Activated B cell treated with CpG ODN at 0.5 μM for 24 hours (primary cell): Measurements from ENCODE around the gene SS18L1. TPM values are rescaled to one million over a fixed set of nuclear protein-coding genes. Genes with fewer than 3 reads are reported as not detected.
A peak's percentile ranks its signal among the peaks of the same experiment; 100 is the strongest.

Source experiments
- ATAC-seq: fragments of 200-7000 bp; cut with Tn5 transposase; one replicate; pipeline ENCODE4 v1.10.0; 2021; ENCODE audit warnings: low read depth, mild to moderate bottlenecking, moderate library complexity
- CTCF ChIA-PET: fragments of 350-600 bp; sonication (Branson Sonifier 250); formaldehyde crosslinking; loops from one replicate; lab custom pipeline; 2021; ENCODE audit warnings: antibody characterized with exemption; lab: Charles Lee
- POLR2A ChIA-PET: fragments of 350-600 bp; sonication (Branson Sonifier 250); formaldehyde crosslinking; loops from one replicate; lab custom pipeline; 2021; ENCODE audit warnings: antibody characterized with exemption; lab: Charles Lee
- DNase-seq: peaks from one replicate; pipeline ENCODE4 v3.0.0; 2022
- H3K27ac Mint-ChIP-seq: one replicate; pipeline ENCODE4 v1.8.0; 2020; ENCODE audit warnings: mixed read lengths
- H3K27me3 Mint-ChIP-seq: one replicate; pipeline ENCODE4 v1.8.0; 2021; ENCODE audit warnings: mixed read lengths
- H3K36me3 Mint-ChIP-seq: one replicate; pipeline ENCODE4 v1.8.0; 2021; ENCODE audit warnings: low read depth, mixed read lengths
- H3K4me1 Mint-ChIP-seq: one replicate; pipeline ENCODE4 v1.8.0; 2021; ENCODE audit warnings: mixed read lengths
- H3K4me3 Mint-ChIP-seq: one replicate; pipeline ENCODE4 v1.8.0; 2020; ENCODE audit warnings: mild to moderate bottlenecking, mixed read lengths
- H3K9me3 Mint-ChIP-seq: one replicate; pipeline ENCODE4 v1.8.0; 2020; ENCODE audit warnings: mixed read lengths
- intact Hi-C: fragments of 100-400 bp; cut with micrococcal nuclease; formaldehyde crosslinking; loops from one replicate; pipeline ENCODE4 v1.15.1; 2024
- total RNA-seq: library from RNA; stranded (reverse); gene quantifications from 2 replicates; pipeline ENCODE4 v1.2.3, GENCODE V29; 2022
- TF ChIP-seq, protein P1 (sequence below): fragments of 200-600 bp; IDR thresholded peaks from one replicate; pipeline ENCODE4 v1.8.0; 2022; ENCODE audit warnings: antibody characterized with exemption, mild to moderate bottlenecking

SS18L1 gene
- total RNA-seq, 1 donor from 2014 or later, result 9.0 TPM

- Mint-ChIP-seq H3K4me3 (no peak overlapping the region), H3K36me3 (peaks cover 93% of the 10 kb centered on the region)
These were observed 13.6 kb upstream of the SS18L1 start for GRCh38 chr20:62129731-62130531.

GRCh38 chr20:62131560-62132320 lies 11.8 kb upstream of the SS18L1 start:
- DNase-seq (no peak), ATAC-seq (no peak)
- Mint-ChIP-seq H3K4me3 (no peak overlapping the region), H3K27me3 (no peaks in the 10 kb centered on the region), H3K27ac (peak overlapping the region; percentile 46), H3K9me3 (no peaks in the 10 kb centered on the region), H3K36me3 (peaks cover 93% of the 10 kb centered on the region), H3K4me1 (peaks cover 26% of the 10 kb centered on the region)
- ChIA-PET CTCF (interaction anchor here (1.0 kb wide), 1 partner anchor 104 kb away, joined by 3 read pairs; no protein-coding TSS in a partner anchor), POLR2A (interaction anchor here (1.0 kb wide), 1 partner anchor 8 kb away, joined by 3 read pairs; no protein-coding TSS in a partner anchor)
- TF ChIP-seq, protein P1, sequence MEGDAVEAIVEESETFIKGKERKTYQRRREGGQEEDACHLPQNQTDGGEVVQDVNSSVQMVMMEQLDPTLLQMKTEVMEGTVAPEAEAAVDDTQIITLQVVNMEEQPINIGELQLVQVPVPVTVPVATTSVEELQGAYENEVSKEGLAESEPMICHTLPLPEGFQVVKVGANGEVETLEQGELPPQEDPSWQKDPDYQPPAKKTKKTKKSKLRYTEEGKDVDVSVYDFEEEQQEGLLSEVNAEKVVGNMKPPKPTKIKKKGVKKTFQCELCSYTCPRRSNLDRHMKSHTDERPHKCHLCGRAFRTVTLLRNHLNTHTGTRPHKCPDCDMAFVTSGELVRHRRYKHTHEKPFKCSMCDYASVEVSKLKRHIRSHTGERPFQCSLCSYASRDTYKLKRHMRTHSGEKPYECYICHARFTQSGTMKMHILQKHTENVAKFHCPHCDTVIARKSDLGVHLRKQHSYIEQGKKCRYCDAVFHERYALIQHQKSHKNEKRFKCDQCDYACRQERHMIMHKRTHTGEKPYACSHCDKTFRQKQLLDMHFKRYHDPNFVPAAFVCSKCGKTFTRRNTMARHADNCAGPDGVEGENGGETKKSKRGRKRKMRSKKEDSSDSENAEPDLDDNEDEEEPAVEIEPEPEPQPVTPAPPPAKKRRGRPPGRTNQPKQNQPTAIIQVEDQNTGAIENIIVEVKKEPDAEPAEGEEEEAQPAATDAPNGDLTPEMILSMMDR, result no peak
- intact Hi-C loops, result no loop called here

More at GRCh38 chr20:62129731-62130531, 13.6 kb upstream of the SS18L1 start:
- H3K27me3 Mint-ChIP-seq, result no peaks in the 10 kb centered on the region
- ATAC-seq (peak; percentile 28), DNase-seq (no peak)
- no peaks in the 10 kb centered on the region for H3K9me3 Mint-ChIP-seq
- H3K27ac Mint-ChIP-seq, result no peak overlapping the region
- peaks cover 26% of the 10 kb centered on the region for H3K4me1 Mint-ChIP-seq
- TF ChIP-seq, protein P1, result no peak
- CTCF ChIA-PET, result interaction anchor here (1.0 kb wide), 1 partner anchor 119 kb away, joined by 3 read pairs; no protein-coding TSS in a partner anchor
- intact Hi-C loops, result no loop called here
- POLR2A ChIA-PET, result interaction anchor here (0.6 to 1.3 kb wide), 3 partner anchors 34 to 1854 kb away, joined by 4 to 5 read pairs (median 4); partner anchors contain the start of gene TAF4

GRCh38 chr20:62132421-62132820 lies 11.1 kb upstream of the SS18L1 start:
- H3K4me1 Mint-ChIP-seq, result peaks cover 28% of the 10 kb centered on the region
- H3K27ac Mint-ChIP-seq, result peak overlapping the region; percentile 46
- H3K27me3 Mint-ChIP-seq, result no peaks in the 10 kb centered on the region
- H3K36me3 Mint-ChIP-seq, result peaks cover 93% of the 10 kb centered on the region
- DNase-seq, result no peak
- no peak overlapping the region for H3K4me3 Mint-ChIP-seq
- intact Hi-C loops, result no loop called here
- ChIA-PET CTCF (interaction anchor here (1.0 kb wide), 1 partner anchor 103 kb away, joined by 3 read pairs; no protein-coding TSS in a partner anchor), POLR2A (interaction anchor here (1.0 kb wide), 1 partner anchor 9 kb away, joined by 3 read pairs; no protein-coding TSS in a partner anchor)
- TF ChIP-seq, protein P1, result no peak
- no peaks in the 10 kb centered on the region for H3K9me3 Mint-ChIP-seq
- ATAC-seq, result no peak

GRCh38 chr20:62133051-62133845 lies 10.3 kb upstream of the SS18L1 start:
- no peaks in the 10 kb centered on the region for H3K27me3 Mint-ChIP-seq
- POLR2A ChIA-PET, result interaction anchor here (0.6 to 1.0 kb wide), 2 partner anchors 10 to 71 kb away, joined by 3 to 4 read pairs; no protein-coding TSS in a partner anchor
- DNase-seq (no peak), ATAC-seq (no peak)
- TF ChIP-seq, protein P1, result no peak
- no peak overlapping the region for H3K4me3 Mint-ChIP-seq
- H3K4me1 Mint-ChIP-seq, result peaks cover 34% of the 10 kb centered on the region
- H3K9me3 Mint-ChIP-seq, result no peaks in the 10 kb centered on the region
- H3K27ac Mint-ChIP-seq, result no peak overlapping the region
- CTCF ChIA-PET, result interaction anchor here (1.0 to 1.2 kb wide), 2 partner anchors 102 to 122 kb away, joined by 3 read pairs; no protein-coding TSS in a partner anchor
- peaks cover 93% of the 10 kb centered on the region for H3K36me3 Mint-ChIP-seq
- intact Hi-C loops, result no loop called here
